H1 (cell line): ENCODE data around the gene ADRA2C. TPM values are rescaled to one million over a fixed set of nuclear protein-coding genes. Genes with fewer than 3 reads are reported as not detected.

Experiments
- CTCF ChIA-PET: fragments of 300-600 bp; sonication (Branson Sonifier 250); formaldehyde crosslinking; loops from one replicate; lab custom pipeline; 2021; ENCODE audit not compliant: partially characterized antibody; lab: Charles Lee
- POLR2A ChIA-PET: fragments of 300-600 bp; sonication (Branson Sonifier 250); formaldehyde crosslinking; loops from one replicate; lab custom pipeline; 2021; ENCODE audit warnings: inconsistent platforms; ENCODE audit not compliant: partially characterized antibody; lab: Charles Lee
- DNase-seq, 2 experiments: peaks; one replicate each; pipeline versions ENCODE4 v3.0.0 to v3.0.0-alpha.2; 2010 to 2022; ENCODE audit warnings: low spot score in 2 of 2, low read depth in 1 of 2, mixed read lengths in 1 of 2
- FAIRE-seq: peaks from 2 replicates; lab custom pipeline; 2011; peaks lifted over from hg19 to GRCh38; lab: Jason Lieb, UNC
- H2AFZ ChIP-seq: 2 replicates; pipeline ENCODE4 v1.8.1; 2012; ENCODE audit warnings: low read length, inconsistent platforms
- H2AK5ac ChIP-seq: 2 replicates; pipeline ENCODE4 v1.6.1; 2013; ENCODE audit warnings: low read depth, low read length
- H2BK120ac ChIP-seq: replicated peaks from 2 replicates; pipeline ENCODE3; 2013; ENCODE audit warnings: low read depth, low read length, inconsistent platforms
- H2BK12ac ChIP-seq: 2 replicates; pipeline ENCODE4 v1.6.1; 2013; ENCODE audit warnings: low read depth, low read length
- H2BK15ac ChIP-seq: 2 replicates; pipeline ENCODE4 v1.6.1; 2013; ENCODE audit warnings: low read length
- H2BK20ac ChIP-seq: 2 replicates; pipeline ENCODE4 v1.6.1; 2013; ENCODE audit warnings: low read length
- H2BK5ac ChIP-seq: 2 replicates; pipeline ENCODE4 v1.6.1; 2013; ENCODE audit warnings: low read depth, low read length
- H3K14ac ChIP-seq: 2 replicates; pipeline ENCODE4 v1.6.1; 2013; ENCODE audit warnings: inconsistent platforms; ENCODE audit not compliant: insufficient read length
- H3K18ac ChIP-seq: 2 replicates; pipeline ENCODE4 v1.6.1; 2013; ENCODE audit warnings: low read length; ENCODE audit errors: extremely low read depth
- H3K23ac ChIP-seq: 2 replicates; pipeline ENCODE4 v1.6.1; 2013; ENCODE audit warnings: inconsistent platforms; ENCODE audit not compliant: insufficient read length
- H3K23me2 ChIP-seq: 2 replicates; pipeline ENCODE4 v1.6.1; 2013; ENCODE audit warnings: low read depth, low read length
- H3K27ac ChIP-seq: 2 replicates; pipeline ENCODE4 v1.6.1; 2011; ENCODE audit warnings: low read depth, low read length, inconsistent platforms
- H3K27me3 ChIP-seq, 4 experiments: replicated peaks in 1 of 4; 1 replicate in 1 of 4; 2 replicates in 3 of 4; pipeline versions ENCODE4 v1.6.1 to v1.8.1; 2011 to 2013; ENCODE audit warnings: low read length in 3 of 4, mild to moderate bottlenecking in 3 of 4, inconsistent platforms in 2 of 4, mixed read lengths in 2 of 4, moderate library complexity in 1 of 4; ENCODE audit not compliant: control insufficient read depth in 3 of 4, insufficient read depth in 3 of 4; ENCODE audit errors: extremely low read depth in 1 of 4
- H3K36me3 ChIP-seq, 4 experiments: 2 replicates each; pipeline versions ENCODE4 v1.6.1 to v1.8.1; 2011 to 2013; ENCODE audit warnings: mild to moderate bottlenecking in 4 of 4, low read length in 3 of 4, moderate library complexity in 2 of 4, control low read depth in 1 of 4, inconsistent platforms in 1 of 4; ENCODE audit not compliant: insufficient read depth in 4 of 4, control insufficient read depth in 2 of 4
- H3K4ac ChIP-seq: replicated peaks from 2 replicates; pipeline ENCODE3; 2013; ENCODE audit warnings: low read length, low read depth, mixed read lengths, inconsistent platforms; ENCODE audit not compliant: insufficient read length
- H3K4me1 ChIP-seq, 4 experiments: replicated peaks in 1 of 4; 1 replicate in 1 of 4; 2 replicates in 3 of 4; pipeline versions ENCODE4 v1.6.1 to v1.8.1; 2011 to 2013; ENCODE audit warnings: low read length in 3 of 4, inconsistent platforms in 2 of 4, mixed read lengths in 1 of 4; ENCODE audit not compliant: insufficient read depth in 4 of 4, control insufficient read depth in 3 of 4
- H3K4me2 ChIP-seq, 2 experiments: 2 replicates each; pipeline versions ENCODE4 v1.6.1 to v1.8.1; 2011 to 2013; ENCODE audit warnings: low read depth in 2 of 2, low read length in 2 of 2, control low read depth in 1 of 2, inconsistent platforms in 1 of 2, mild to moderate bottlenecking in 1 of 2; ENCODE audit not compliant: insufficient read depth in 1 of 2
- H3K4me3 ChIP-seq, 4 experiments: fragments of 200-600, 300-600 bp in 1 of 4; sonication (generic), shearing (Covaris generic), sonication (Bioruptor Twin) in 1 of 4; 2 replicates each; pipeline versions ENCODE4 v1.5.1 to v1.8.1; 2011 to 2016; ENCODE audit warnings: low read length in 4 of 4, low read depth in 3 of 4, control low read depth in 2 of 4, inconsistent platforms in 2 of 4, mild to moderate bottlenecking in 2 of 4, mixed read lengths in 1 of 4, moderate library complexity in 1 of 4; ENCODE audit not compliant: insufficient read depth in 2 of 4; ENCODE audit errors: extremely low read depth in 1 of 4
- H3K56ac ChIP-seq: replicated peaks from 2 replicates; pipeline ENCODE3; 2013; ENCODE audit warnings: low read depth, mild to moderate bottlenecking, mixed read lengths, low read length, inconsistent platforms; ENCODE audit not compliant: insufficient read length
- H3K79me1 ChIP-seq: 2 replicates; pipeline ENCODE4 v1.6.1; 2013; ENCODE audit warnings: low read depth, low read length, control low read depth
- H3K79me2 ChIP-seq, 2 experiments: 2 replicates each; pipeline versions ENCODE4 v1.6.1 to v1.8.1; 2012 to 2013; ENCODE audit warnings: low read length in 2 of 2, mild to moderate bottlenecking in 2 of 2, inconsistent platforms in 1 of 2; ENCODE audit not compliant: insufficient read depth in 2 of 2, control insufficient read depth in 1 of 2
- H3K9ac ChIP-seq, 4 experiments: replicated peaks in 1 of 4; 1 replicate in 1 of 4; 2 replicates in 3 of 4; pipeline versions ENCODE4 v1.6.1 to v1.8.1; 2011 to 2013; ENCODE audit warnings: low read depth in 3 of 4, low read length in 3 of 4, control low read depth in 2 of 4, mild to moderate bottlenecking in 2 of 4, moderate library complexity in 2 of 4, inconsistent platforms in 1 of 4; ENCODE audit errors: extremely low read depth in 1 of 4
- H3K9me3 ChIP-seq, 2 experiments: 2 replicates each; pipeline versions ENCODE4 v1.6.1 to v1.8.1; 2012 to 2013; ENCODE audit warnings: mild to moderate bottlenecking in 2 of 2, moderate library complexity in 2 of 2, control low read depth in 1 of 2, inconsistent platforms in 1 of 2, low read depth in 1 of 2, low read length in 1 of 2, mixed read lengths in 1 of 2; ENCODE audit not compliant: insufficient read depth in 2 of 2
- H4K20me1 ChIP-seq, 2 experiments: replicated peaks in 1 of 2; 2 replicates each; pipeline versions ENCODE3 to v1.8.1; 2011 to 2013; ENCODE audit warnings: inconsistent platforms in 2 of 2, low read length in 2 of 2, mild to moderate bottlenecking in 1 of 2; ENCODE audit not compliant: insufficient read depth in 2 of 2, control insufficient read depth in 1 of 2
- H4K5ac ChIP-seq: 2 replicates; pipeline ENCODE4 v1.6.1; 2013; ENCODE audit warnings: low read length, low read depth, mixed read lengths, inconsistent platforms; ENCODE audit not compliant: insufficient read length
- H4K8ac ChIP-seq: 2 replicates; pipeline ENCODE4 v1.8.0; 2013; ENCODE audit warnings: mild to moderate bottlenecking, moderate library complexity, low read length, inconsistent platforms; ENCODE audit not compliant: insufficient read depth; ENCODE audit errors: extremely low read depth
- H4K91ac ChIP-seq: replicated peaks from 2 replicates; pipeline ENCODE3; 2013; ENCODE audit warnings: low read length, mixed read lengths, inconsistent platforms; ENCODE audit not compliant: insufficient read length
- E2F6 ChIP-seq: IDR thresholded peaks from 2 replicates; pipeline ENCODE4 v1.6.1; 2012; ENCODE audit warnings: inconsistent platforms
- EZH2 ChIP-seq: fragments of 200-600 bp; sonication (generic); IDR thresholded peaks from 2 replicates; pipeline ENCODE4 v1.7.1; 2012; ENCODE audit warnings: low read depth, mild to moderate bottlenecking, moderate library complexity, low read length, inconsistent platforms; ENCODE audit not compliant: severe bottlenecking
- RNF2 ChIP-seq: fragments of 200-900, 300-1000 bp; sonication (generic); IDR thresholded peaks from 2 replicates; pipeline ENCODE4 v1.7.1; 2016; ENCODE audit warnings: borderline replicate concordance, low read depth, mild to moderate bottlenecking, antibody characterized with exemption, low read length; ENCODE audit not compliant: poor library complexity, severe bottlenecking; ENCODE audit errors: missing control alignments
- WGBS, 2 experiments: shearing (Covaris generic) in 1 of 2; methylation state at CpG; one replicate each; pipeline versions ENCODE4 v1.1.6 to v1.1.7; 2013 to 2015; ENCODE audit warnings: low lambda C conversion rate in 2 of 2, mixed read lengths in 2 of 2, inconsistent platforms in 1 of 2, low coverage in 1 of 2, missing lambda C conversion rate in 1 of 2; ENCODE audit not compliant: insufficient replicate concordance in 2 of 2, insufficient coverage in 1 of 2, insufficient read length in 1 of 2; ENCODE audit errors: extremely low coverage in 1 of 2, missing lambda C conversion rate in 1 of 2; 5-methylcytosine and 5-hydroxymethylcytosine counted together
- polyA plus RNA-seq, 7 experiments: library from polyadenylated mRNA; depleted of rRNA in 3 of 7; stranded (reverse) in 5 of 7; unstranded in 2 of 7; fragments of >200 nt in 5 of 7; fragments of 200-250 nt in 2 of 7; gene quantifications; 1 replicate in 5 of 7; 2 replicates in 1 of 7; 4 replicates in 1 of 7; pipeline versions ENCODE4 v1.2.1 to v1.2.3, GENCODE V29; 2011 to 2013; ENCODE audit warnings: missing spikeins in 2 of 7, mixed read lengths in 2 of 7
- total RNA-seq: library from RNA; stranded (reverse); fragmentation: NEBNext Ultra II Directional; extraction: Animal tissue kit (Norgen Biotek cat#: 25700); gene quantifications from 2 replicates; pipeline ENCODE4 v1.2.1, GENCODE V29; 2021

ADRA2C gene
- total and polyA plus RNA-seq, 2 of the 8 experiments (the other 6 are each of a cell fraction or from before 2014, with no cell fraction given): 14.6 to 14.8 TPM

- 97% methylated on average over 4 of the region's 4 CpGs; no CpG with 5 or more reads in 1 of the 2 experiments for WGBS, 2 experiments
- no peak for FAIRE-seq
Measured at GRCh38 chr4:3775576-3775975, 9.4 kb downstream of the ADRA2C start.

More at GRCh38 chr4:3775576-3775975, 9.4 kb downstream of the ADRA2C start:
- DNase-seq: no peak
- H3K9ac ChIP-seq: no peak overlapping the region
- no peak overlapping the region for H4K8ac ChIP-seq
- no peak overlapping the region for H4K5ac ChIP-seq
- H3K4ac ChIP-seq: no peak overlapping the region
- H3K56ac ChIP-seq: no peak overlapping the region
- H2BK5ac ChIP-seq: 0 out of 2 replicates have a peak overlapping the region, but pooled peaks have one; percentile 24
- no peak overlapping the region for H3K14ac ChIP-seq
- H3K27ac ChIP-seq: no peak overlapping the region
- H4K91ac ChIP-seq: no peak overlapping the region
- no peak overlapping the region for H2BK120ac ChIP-seq
- H3K27me3 ChIP-seq: no peaks in the 10 kb centered on the region; a peak in 2 of 7 replicates
- H3K36me3 ChIP-seq: no peaks in the 10 kb centered on the region
- H3K23me2 ChIP-seq: no peaks in the 10 kb centered on the region
- H2BK15ac ChIP-seq: no peak overlapping the region
- no peaks in the 10 kb centered on the region for H3K9me3 ChIP-seq
- H3K79me2 ChIP-seq: no peaks in the 10 kb centered on the region
- ChIA-PET CTCF (interaction anchor here (0.8 to 12.1 kb wide), 3 partner anchors 10 to 92 kb away, joined by 3 to 110 read pairs (median 4); no protein-coding TSS in a partner anchor), POLR2A (no interaction called here)
- H2BK12ac ChIP-seq: no peak overlapping the region
- H3K4me2 ChIP-seq: no peak overlapping the region
- TF ChIP-seq RNF2 (no peak), E2F6 (no peak), EZH2 (no peak)
- peaks cover 0 to 4% (median 2%) of the 10 kb centered on the region in 4 experiments; a peak in 5 of 7 replicates for H3K4me1 ChIP-seq
- no peak overlapping the region for H3K4me3 ChIP-seq
- no peak overlapping the region for H3K18ac ChIP-seq
- H3K23ac ChIP-seq: no peak overlapping the region
- no peak overlapping the region for H2BK20ac ChIP-seq
- no peak overlapping the region for H2AFZ ChIP-seq
- H4K20me1 ChIP-seq: peaks cover 0 to 2% of the 10 kb centered on the region in 2 experiments
- no peaks in the 10 kb centered on the region for H3K79me1 ChIP-seq
- H2AK5ac ChIP-seq: no peak overlapping the region; the same call in 1 of the 2 replicates
